ENCODE data around the gene MARCHF2. TPM values are rescaled to one million over a fixed set of nuclear protein-coding genes. Genes with fewer than 3 reads are reported as not detected.

MARCHF2 gene
- total RNA-seq, 1 experiment from 2014 or later: 27.5 TPM

GRCh38 chr19:8454218-8454617 lies 41.1 kb downstream of the MARCHF2 start:
- Histone ChIP-seq H3K27ac (ENCODE audit: insufficient read length, low read depth, low read length) (no peak overlapping the region), H3T11ph (ENCODE audit: low read length) (no peak overlapping the region), H3K4ac (ENCODE audit: low read depth, low read length) (no peak overlapping the region), H3K79me2 (ENCODE audit: insufficient read depth, low read length) (peaks cover 89% of the 10 kb centered on the region), H3K18ac (ENCODE audit: insufficient read length, low read depth, low read length) (no peak overlapping the region), H3K14ac (ENCODE audit: insufficient read depth, low read length) (no peak overlapping the region), H4K91ac (ENCODE audit: insufficient read length, low read depth, low read length) (no peak overlapping the region), H4K20me1 (ENCODE audit: control insufficient read depth, insufficient read depth, insufficient read length) (peaks cover 4% of the 10 kb centered on the region), H2AFZ (ENCODE audit: low read length) (no peak overlapping the region), H3K4me2 (ENCODE audit: insufficient read depth, insufficient read length, low read length) (no peak overlapping the region), H2AK5ac (ENCODE audit: insufficient read length, low read length) (no peak overlapping the region), H2BK20ac (ENCODE audit: low read depth, low read length, poor library complexity, severe bottlenecking) (no peak overlapping the region), H2BK120ac (ENCODE audit: low read depth, low read length, poor library complexity, severe bottlenecking) (no peak overlapping the region), H3K9me3 (ENCODE audit: control insufficient read depth, low read depth, low read length) (no peaks in the 10 kb centered on the region), H2BK5ac (ENCODE audit: insufficient read length, low read length) (no peak overlapping the region), H3K23ac (ENCODE audit: insufficient read length, low read depth, low read length) (no peak overlapping the region), H3K27me3 (ENCODE audit: insufficient read depth, low read length) (no peaks in the 10 kb centered on the region), H3K4me1 (ENCODE audit: insufficient read depth, low read length) (peaks cover 6% of the 10 kb centered on the region), H4K8ac (replicated peaks; ENCODE audit: insufficient read length, low read depth, low read length) (no peak overlapping the region), H3K9ac (ENCODE audit: extremely low read depth, insufficient read length, low read length) (no peak overlapping the region), H4K5ac (ENCODE audit: insufficient read length, low read depth, low read length) (no peak overlapping the region), H3K79me1 (ENCODE audit: insufficient read depth, low read depth, low read length, poor library complexity, severe bottlenecking) (no peaks in the 10 kb centered on the region), H2BK12ac (ENCODE audit: insufficient read length, low read depth, low read length) (no peak overlapping the region), H2BK15ac (ENCODE audit: low read depth, low read length) (no peak overlapping the region), H3K56ac (ENCODE audit: insufficient read length, low read depth, low read length) (no peak overlapping the region), H3K23me2 (ENCODE audit: insufficient read length, low read depth, low read length, poor library complexity, severe bottlenecking) (no peaks in the 10 kb centered on the region)
- TF ChIP-seq CTCF (conservative IDR thresholded peaks at IDR 0.05): no peak
- Mint-ChIP-seq H3K4me1 (peaks cover 79 to 83% of the 10 kb centered on the region in 2 experiments), H3K27me3 (ENCODE audit: low read depth) (no peaks in the 10 kb centered on the region), H3K36me3 (ENCODE audit: insufficient read depth in 1 of 3, low read depth in 3 of 3) (peaks cover 33 to 68% (median 62%) of the 10 kb centered on the region in 3 experiments; a peak in 6 of 7 replicates), H3K4me3 (no peak overlapping the region), H3K27ac (peak overlapping the region in 1 of 3 experiments; percentile 92; a peak in 2 of 7 replicates), H3K9me3 (no peaks in the 10 kb centered on the region)
- DNase-seq: no peak
- WGBS (ENCODE audit: extremely low coverage, insufficient read length, low lambda C conversion rate): no CpG with 5 or more reads among the region's 1 CpG

All from H9 (cell line).